Thyroid gland (tissue), 4 donors: ENCODE results near the gene DCPS.

ENCODE experiments used
- POLR2A ChIP-seq, 2 donors: fragments of 450-650 bp; IDR thresholded peaks; one replicate each; pipeline ENCODE4 v1.6.1; 2017; ENCODE audit warnings: antibody characterized with exemption in 2 of 2, mild to moderate bottlenecking in 2 of 2, moderate library complexity in 1 of 2
- TF ChIP-seq, protein P1 (sequence below), 6 experiments: fragments of 200-600 bp in 3 of 6; fragments of 450-650 bp in 3 of 6; sonication (generic) in 3 of 6; IDR thresholded peaks; one replicate each; pipeline ENCODE4 v1.5.1; 2016 to 2019; ENCODE audit warnings: antibody characterized with exemption in 6 of 6, mild to moderate bottlenecking in 2 of 6, inconsistent platforms in 1 of 6, moderate library complexity in 1 of 6

DNA sequence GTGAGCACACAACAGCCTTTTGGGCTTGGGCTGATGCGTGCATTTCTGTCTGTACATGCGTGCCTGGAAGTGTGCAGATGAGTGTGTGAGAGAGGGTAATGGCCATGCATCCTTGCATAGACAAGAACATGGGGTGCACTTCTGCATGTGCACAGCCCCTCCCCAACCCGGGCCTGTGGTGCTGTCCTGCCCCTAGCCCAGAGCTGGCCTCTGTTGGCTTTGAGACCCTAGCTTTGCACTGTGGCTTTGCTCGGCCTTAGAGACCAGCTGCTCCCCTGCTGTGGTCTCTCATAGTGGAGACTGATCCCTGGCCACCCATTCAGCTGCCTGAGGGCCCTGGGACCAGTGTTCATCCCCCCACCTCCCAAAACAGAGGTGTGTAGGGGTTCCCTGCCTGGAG, 77.0 kb downstream of the DCPS start:
- TF ChIP-seq, protein P1, sequence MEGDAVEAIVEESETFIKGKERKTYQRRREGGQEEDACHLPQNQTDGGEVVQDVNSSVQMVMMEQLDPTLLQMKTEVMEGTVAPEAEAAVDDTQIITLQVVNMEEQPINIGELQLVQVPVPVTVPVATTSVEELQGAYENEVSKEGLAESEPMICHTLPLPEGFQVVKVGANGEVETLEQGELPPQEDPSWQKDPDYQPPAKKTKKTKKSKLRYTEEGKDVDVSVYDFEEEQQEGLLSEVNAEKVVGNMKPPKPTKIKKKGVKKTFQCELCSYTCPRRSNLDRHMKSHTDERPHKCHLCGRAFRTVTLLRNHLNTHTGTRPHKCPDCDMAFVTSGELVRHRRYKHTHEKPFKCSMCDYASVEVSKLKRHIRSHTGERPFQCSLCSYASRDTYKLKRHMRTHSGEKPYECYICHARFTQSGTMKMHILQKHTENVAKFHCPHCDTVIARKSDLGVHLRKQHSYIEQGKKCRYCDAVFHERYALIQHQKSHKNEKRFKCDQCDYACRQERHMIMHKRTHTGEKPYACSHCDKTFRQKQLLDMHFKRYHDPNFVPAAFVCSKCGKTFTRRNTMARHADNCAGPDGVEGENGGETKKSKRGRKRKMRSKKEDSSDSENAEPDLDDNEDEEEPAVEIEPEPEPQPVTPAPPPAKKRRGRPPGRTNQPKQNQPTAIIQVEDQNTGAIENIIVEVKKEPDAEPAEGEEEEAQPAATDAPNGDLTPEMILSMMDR (IDR thresholded peaks at IDR 0.05) = no peak
- no peak for TF ChIP-seq POLR2A (IDR thresholded peaks at IDR 0.05)
